Neural progenitor cell (in vitro differentiated cells): ENCODE results near the gene CREBBP. TPM values are rescaled to one million over a fixed set of nuclear protein-coding genes. Genes with fewer than 3 reads are reported as not detected.

Experiments used
- DNase-seq: peaks from one replicate; pipeline ENCODE4 v3.0.0-alpha.2; 2016; ENCODE audit warnings: low spot score
- H2AFZ ChIP-seq: fragments of 200-600 bp; sonication (generic); replicated peaks from 2 replicates; pipeline ENCODE4 v1.6.1; 2016; ENCODE audit warnings: antibody characterized with exemption
- H3F3A ChIP-seq: fragments of 200-600 bp; sonication (generic); 2 replicates; pipeline ENCODE4 v1.6.1; 2016; ENCODE audit warnings: antibody characterized with exemption, low read depth
- H3K27ac ChIP-seq: fragments of 200-600 bp; sonication (generic); 2 replicates; pipeline ENCODE4 v1.5.1; 2016; ENCODE audit warnings: mild to moderate bottlenecking
- H3K27me3 ChIP-seq: fragments of 200-600 bp; sonication (generic); 2 replicates; pipeline ENCODE4 v1.6.1; 2016; ENCODE audit warnings: mild to moderate bottlenecking, moderate library complexity
- H3K36me3 ChIP-seq: fragments of 200-600 bp; sonication (generic); 2 replicates; pipeline ENCODE4 v1.5.1; 2016
- H3K4me1 ChIP-seq: fragments of 200-600 bp; sonication (generic); 2 replicates; pipeline ENCODE4 v1.6.1; 2016; ENCODE audit warnings: mixed run types
- H3K4me2 ChIP-seq: fragments of 200-600 bp; sonication (generic); 2 replicates; pipeline ENCODE4 v1.6.1; 2016
- H3K4me3 ChIP-seq: fragments of 200-600 bp; sonication (generic); 2 replicates; pipeline ENCODE4 v1.5.1; 2016
- H3K79me2 ChIP-seq: fragments of 200-600 bp; sonication (generic); 2 replicates; pipeline ENCODE4 v1.6.1; 2016; ENCODE audit warnings: low read depth
- H3K9ac ChIP-seq: fragments of 200-600 bp; sonication (generic); 2 replicates; pipeline ENCODE4 v1.6.1; 2016
- H3K9me3 ChIP-seq: fragments of 200-600 bp; sonication (generic); 2 replicates; pipeline ENCODE4 v1.5.1; 2016; ENCODE audit warnings: low read depth
- H4K20me1 ChIP-seq: fragments of 200-600 bp; sonication (generic); 2 replicates; pipeline ENCODE4 v1.6.1; 2016; ENCODE audit warnings: low read depth
- H3K27ac Mint-ChIP-seq: 3 replicates; pipeline ENCODE4 v1.8.0; 2021; ENCODE audit warnings: mixed read lengths
- H3K27me3 Mint-ChIP-seq: 2 replicates; pipeline ENCODE4 v1.8.0; 2022; ENCODE audit warnings: low read depth, mild to moderate bottlenecking, inconsistent platforms, moderate library complexity, mixed read lengths; ENCODE audit not compliant: insufficient read depth
- H3K36me3 Mint-ChIP-seq: 3 replicates; pipeline ENCODE4 v1.8.0; 2021; ENCODE audit warnings: mixed read lengths
- H3K4me1 Mint-ChIP-seq: 3 replicates; pipeline ENCODE4 v1.8.0; 2021; ENCODE audit warnings: mixed read lengths
- H3K4me3 Mint-ChIP-seq: 3 replicates; pipeline ENCODE4 v1.8.0; 2021; ENCODE audit warnings: mild to moderate bottlenecking, moderate library complexity, mixed read lengths
- H3K9me3 Mint-ChIP-seq: 3 replicates; pipeline ENCODE4 v1.8.0; 2020; ENCODE audit warnings: mixed read lengths
- EZH2 ChIP-seq: fragments of 200-600 bp; sonication (generic); IDR thresholded peaks from 2 replicates; pipeline ENCODE4 v1.6.1; 2017; ENCODE audit warnings: antibody characterized with exemption, mild to moderate bottlenecking, moderate library complexity
- EZH2phosphoT487 ChIP-seq: fragments of 200-600 bp; sonication (generic); IDR thresholded peaks from 2 replicates; pipeline ENCODE4 v1.6.1; 2017; ENCODE audit warnings: antibody characterized with exemption
- total RNA-seq: library from RNA; depleted of rRNA; stranded (reverse); fragments of >200 nt; gene quantifications from 2 replicates; pipeline ENCODE4 v1.2.3, GENCODE V29; 2015; ENCODE audit warnings: low replicate concordance
- TF ChIP-seq, protein P1 (sequence below): fragments of 200-600 bp; sonication (generic); IDR thresholded peaks from 2 replicates; pipeline ENCODE4 v1.5.1; 2017; ENCODE audit warnings: antibody characterized with exemption, mild to moderate bottlenecking

Gene CREBBP
- total RNA-seq, 1 donor from 2014 or later = 60.6 TPM

DNA sequence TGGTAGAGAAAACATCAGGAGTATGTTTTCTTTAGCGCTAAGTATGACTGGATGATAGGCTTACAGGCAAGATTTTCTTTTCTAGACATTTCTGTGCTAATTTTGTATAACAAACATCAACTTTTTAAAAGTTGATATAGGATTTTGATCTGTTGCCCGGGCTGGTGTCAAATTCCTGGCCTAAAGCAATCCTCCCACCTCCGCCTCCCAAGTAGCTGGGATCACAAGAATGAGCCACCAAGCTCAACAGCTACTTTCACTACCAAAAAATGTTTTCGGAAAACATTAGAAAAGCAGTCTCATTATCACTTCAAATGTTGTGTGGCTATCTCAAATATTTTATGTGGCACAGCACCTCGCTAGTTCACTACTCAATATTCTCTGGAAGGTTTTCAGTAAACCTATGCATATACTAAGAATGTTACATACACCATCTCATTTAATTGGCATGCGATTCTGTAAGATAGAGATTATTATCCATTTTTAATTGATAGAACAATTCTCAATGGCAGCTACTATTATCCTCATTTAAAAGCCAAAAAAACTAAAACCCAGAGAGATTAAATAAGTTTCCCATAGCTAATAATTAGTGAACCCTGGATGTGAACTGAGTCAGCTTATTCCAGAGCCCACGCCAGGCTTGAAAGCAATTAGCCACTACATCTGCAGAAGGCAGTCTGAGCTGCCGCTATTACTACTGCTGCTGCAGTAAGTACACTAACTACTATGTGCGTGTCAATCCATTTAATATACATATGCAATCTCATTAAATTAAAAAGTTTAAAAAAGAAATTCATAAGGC lies 41.7 kb downstream of the CREBBP start:
- no peak overlapping the region for H3K27ac Mint-ChIP-seq

DNA sequence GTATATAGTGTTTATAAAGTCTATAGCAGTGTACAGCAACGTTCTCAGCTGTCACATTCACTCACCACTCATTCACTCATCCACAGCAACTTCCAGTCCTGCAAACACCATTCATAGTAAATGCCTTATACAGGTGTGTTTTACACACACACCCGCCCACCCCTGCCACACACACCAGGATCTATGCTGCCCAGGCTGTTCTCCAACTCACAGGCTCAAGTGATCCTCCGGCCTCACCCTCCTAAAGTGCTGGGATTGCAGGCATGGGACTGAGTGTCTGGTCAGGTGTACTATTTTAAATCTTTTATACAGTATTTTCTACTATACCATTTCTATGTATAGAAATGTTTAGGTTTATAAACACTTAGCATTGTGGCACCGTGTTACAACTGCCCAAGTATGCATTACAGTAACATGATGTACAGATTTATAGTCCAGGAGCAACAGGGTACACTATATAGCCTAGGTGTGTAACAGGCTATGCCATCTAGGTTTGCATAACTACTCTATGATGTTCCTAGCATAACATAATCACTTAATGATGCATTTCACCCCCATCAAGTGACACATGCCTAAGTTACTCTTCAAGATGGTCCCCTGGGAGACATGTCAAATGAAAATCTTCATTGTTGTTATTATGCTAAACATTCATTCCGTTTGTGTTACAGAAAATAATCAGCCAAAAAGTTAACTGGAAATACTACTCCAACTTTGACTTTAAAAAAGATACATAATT lies 42.5 kb downstream of the CREBBP start:
- Histone ChIP-seq H3K27ac (no peak overlapping the region), H3K4me1 (peaks cover 10% of the 10 kb centered on the region), H3K9me3 (no peaks in the 10 kb centered on the region), H3F3A (peaks cover 3% of the 10 kb centered on the region), H2AFZ (no peak overlapping the region), H3K4me2 (no peak overlapping the region), H3K36me3 (peaks cover 6% of the 10 kb centered on the region), H4K20me1 (peaks cover 64% of the 10 kb centered on the region), H3K9ac (no peak overlapping the region), H3K27me3 (no peaks in the 10 kb centered on the region), H3K4me3 (no peak overlapping the region), H3K79me2 (peaks cover 100% of the 10 kb centered on the region)
- Mint-ChIP-seq H3K9me3 (peaks cover 16% of the 10 kb centered on the region), H3K36me3 (peaks cover 37% of the 10 kb centered on the region), H3K4me3 (no peak overlapping the region), H3K27me3 (no peaks in the 10 kb centered on the region), H3K27ac (no peak overlapping the region), H3K4me1 (peaks cover 4% of the 10 kb centered on the region)
- TF ChIP-seq, protein P1, sequence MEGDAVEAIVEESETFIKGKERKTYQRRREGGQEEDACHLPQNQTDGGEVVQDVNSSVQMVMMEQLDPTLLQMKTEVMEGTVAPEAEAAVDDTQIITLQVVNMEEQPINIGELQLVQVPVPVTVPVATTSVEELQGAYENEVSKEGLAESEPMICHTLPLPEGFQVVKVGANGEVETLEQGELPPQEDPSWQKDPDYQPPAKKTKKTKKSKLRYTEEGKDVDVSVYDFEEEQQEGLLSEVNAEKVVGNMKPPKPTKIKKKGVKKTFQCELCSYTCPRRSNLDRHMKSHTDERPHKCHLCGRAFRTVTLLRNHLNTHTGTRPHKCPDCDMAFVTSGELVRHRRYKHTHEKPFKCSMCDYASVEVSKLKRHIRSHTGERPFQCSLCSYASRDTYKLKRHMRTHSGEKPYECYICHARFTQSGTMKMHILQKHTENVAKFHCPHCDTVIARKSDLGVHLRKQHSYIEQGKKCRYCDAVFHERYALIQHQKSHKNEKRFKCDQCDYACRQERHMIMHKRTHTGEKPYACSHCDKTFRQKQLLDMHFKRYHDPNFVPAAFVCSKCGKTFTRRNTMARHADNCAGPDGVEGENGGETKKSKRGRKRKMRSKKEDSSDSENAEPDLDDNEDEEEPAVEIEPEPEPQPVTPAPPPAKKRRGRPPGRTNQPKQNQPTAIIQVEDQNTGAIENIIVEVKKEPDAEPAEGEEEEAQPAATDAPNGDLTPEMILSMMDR = no peak
- TF ChIP-seq EZH2 = no peak
- TF ChIP-seq EZH2phosphoT487 = no peak
- DNase-seq = no peak

More for the DNA sequence above, 41.7 kb downstream of the CREBBP start:
- Histone ChIP-seq H3F3A (peaks cover 3% of the 10 kb centered on the region), H3K9me3 (no peaks in the 10 kb centered on the region), H3K79me2 (peaks cover 99% of the 10 kb centered on the region), H3K4me3 (no peak overlapping the region), H3K4me2 (no peak overlapping the region), H4K20me1 (peaks cover 70% of the 10 kb centered on the region), H3K27me3 (no peaks in the 10 kb centered on the region), H3K4me1 (peaks cover 10% of the 10 kb centered on the region), H3K27ac (no peak overlapping the region), H3K36me3 (peaks cover 6% of the 10 kb centered on the region), H3K9ac (no peak overlapping the region), H2AFZ (no peak overlapping the region)
- peaks cover 31% of the 10 kb centered on the region for H3K36me3 Mint-ChIP-seq
- peaks cover 8% of the 10 kb centered on the region for H3K9me3 Mint-ChIP-seq
- no peak overlapping the region for H3K4me3 Mint-ChIP-seq
- H3K4me1 Mint-ChIP-seq = peaks cover 4% of the 10 kb centered on the region
- no peak for DNase-seq
- TF ChIP-seq EZH2phosphoT487 = no peak
- TF ChIP-seq EZH2 = no peak
- TF ChIP-seq, protein P1 = no peak
- no peaks in the 10 kb centered on the region for H3K27me3 Mint-ChIP-seq

DNA sequence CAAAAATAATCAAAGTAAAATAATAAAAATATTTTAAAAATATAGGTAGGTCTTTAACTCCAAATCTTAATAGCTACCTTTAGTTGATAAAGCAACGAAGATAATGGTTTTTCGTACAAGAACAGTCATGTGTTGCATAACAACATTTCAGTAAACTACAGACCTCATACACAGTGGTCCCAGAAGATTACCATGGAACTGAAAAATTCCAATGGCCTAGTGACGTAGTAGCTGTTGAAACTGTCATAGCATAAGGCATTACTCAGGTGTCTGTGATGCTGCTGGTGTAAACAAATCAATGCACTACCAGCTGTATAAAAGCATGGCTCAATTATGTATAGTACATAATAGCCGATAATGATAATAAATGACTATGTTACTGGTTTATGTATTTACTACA lies 43.9 kb downstream of the CREBBP start:
- no peak overlapping the region for H3K4me3 Mint-ChIP-seq
- H3K4me2 ChIP-seq = no peak overlapping the region
- H3K36me3 ChIP-seq = peaks cover 6% of the 10 kb centered on the region
- H3K9me3 Mint-ChIP-seq = peaks cover 30% of the 10 kb centered on the region
- DNase-seq = no peak
- no peak overlapping the region for H3K27ac ChIP-seq
- H3K4me1 ChIP-seq = peaks cover 6% of the 10 kb centered on the region
- H2AFZ ChIP-seq = no peak overlapping the region
- H3K27me3 ChIP-seq = no peaks in the 10 kb centered on the region
- H3K79me2 ChIP-seq = peaks cover 100% of the 10 kb centered on the region
- H3K4me1 Mint-ChIP-seq = peaks cover 4% of the 10 kb centered on the region
- H3K9ac ChIP-seq = no peak overlapping the region
- peaks cover 3% of the 10 kb centered on the region for H3F3A ChIP-seq
- H3K27ac Mint-ChIP-seq = no peak overlapping the region
- H4K20me1 ChIP-seq = peaks cover 52% of the 10 kb centered on the region
- H3K27me3 Mint-ChIP-seq = no peaks in the 10 kb centered on the region
- H3K9me3 ChIP-seq = no peaks in the 10 kb centered on the region
- TF ChIP-seq, protein P1 = no peak
- TF ChIP-seq EZH2 (no peak), EZH2phosphoT487 (no peak)
- H3K36me3 Mint-ChIP-seq = peaks cover 50% of the 10 kb centered on the region
- no peak overlapping the region for H3K4me3 ChIP-seq
